ENCODE results near the gene CHL1.

The CHL1 gene

DNA sequence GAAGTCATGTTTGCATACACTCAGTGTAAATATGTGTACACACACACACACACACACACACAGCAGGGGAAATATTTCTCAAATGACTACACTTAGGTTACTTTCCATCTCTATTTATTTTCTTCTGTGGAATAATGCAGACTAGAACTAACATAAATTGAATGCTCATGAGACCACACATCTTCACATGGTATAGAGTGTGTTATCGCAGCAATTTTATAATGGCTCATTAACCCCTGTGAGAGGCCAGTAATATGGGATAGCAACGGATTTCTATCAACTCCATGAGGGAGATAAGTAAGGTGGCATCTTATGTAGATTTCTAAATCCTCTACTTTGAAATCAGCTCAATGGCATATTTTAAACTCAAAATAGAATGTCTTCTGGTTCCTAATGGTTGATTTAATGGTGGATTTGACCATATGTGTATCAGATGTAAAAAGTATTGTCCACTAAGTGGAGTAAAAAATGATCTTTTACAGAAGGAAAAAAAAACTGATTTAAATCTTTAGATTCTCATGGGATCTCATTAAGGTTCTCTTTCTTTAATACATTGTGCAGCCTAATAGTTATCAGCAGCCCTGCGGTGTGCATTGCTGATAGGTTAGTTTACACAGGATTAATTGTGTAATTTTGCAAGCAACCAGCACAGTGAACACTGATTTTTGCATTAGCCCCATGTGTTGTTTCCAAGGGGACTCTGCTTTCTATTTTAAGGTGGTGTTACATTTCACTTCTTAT, 32.0 kb downstream of the CHL1 start:
- no peak for DNase-seq

DNA sequence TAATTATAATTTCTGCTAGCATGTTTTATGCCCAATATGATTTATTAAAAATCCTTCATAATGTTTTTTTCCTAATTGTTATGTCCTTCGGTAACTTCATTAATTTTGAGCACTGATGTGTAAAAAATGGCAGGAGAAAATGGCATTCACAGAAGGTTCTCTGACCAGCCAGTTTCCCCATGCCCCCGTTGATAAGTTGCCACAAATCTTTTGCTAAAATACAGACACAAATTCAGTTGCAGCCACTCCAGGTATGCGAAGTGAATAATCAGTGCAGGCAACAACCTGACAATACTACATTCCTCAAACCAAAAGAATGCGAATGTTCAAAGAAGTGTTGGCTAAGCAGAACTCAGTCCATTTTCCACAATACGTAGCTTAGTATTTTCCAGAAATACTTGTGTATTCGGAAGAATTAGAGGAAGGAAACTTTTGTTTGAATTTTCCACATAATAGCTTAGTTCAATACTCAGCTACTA, 32.7 kb downstream of the CHL1 start:
- DNase-seq: no peak

DNA sequence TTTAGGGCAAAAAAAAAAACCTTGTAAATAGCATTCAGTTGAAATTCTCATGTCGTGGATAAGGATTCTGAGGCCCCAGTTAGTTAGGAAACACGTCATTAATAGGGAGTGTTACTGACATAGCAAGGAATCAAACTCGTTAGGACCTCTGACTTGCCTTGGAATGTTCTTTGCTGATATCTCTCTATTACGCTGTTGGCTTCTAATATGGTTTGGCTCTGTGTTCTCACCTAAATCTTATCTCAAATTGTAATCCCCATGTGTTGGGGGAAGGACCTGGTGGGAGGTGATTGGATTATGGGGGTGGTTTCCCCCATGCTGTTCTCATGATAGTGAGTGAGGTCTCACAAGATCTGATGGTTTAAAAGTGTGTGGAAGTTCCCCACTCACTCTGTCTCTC, 40.3 kb downstream of the CHL1 start:
- DNase-seq: no peak

DNA sequence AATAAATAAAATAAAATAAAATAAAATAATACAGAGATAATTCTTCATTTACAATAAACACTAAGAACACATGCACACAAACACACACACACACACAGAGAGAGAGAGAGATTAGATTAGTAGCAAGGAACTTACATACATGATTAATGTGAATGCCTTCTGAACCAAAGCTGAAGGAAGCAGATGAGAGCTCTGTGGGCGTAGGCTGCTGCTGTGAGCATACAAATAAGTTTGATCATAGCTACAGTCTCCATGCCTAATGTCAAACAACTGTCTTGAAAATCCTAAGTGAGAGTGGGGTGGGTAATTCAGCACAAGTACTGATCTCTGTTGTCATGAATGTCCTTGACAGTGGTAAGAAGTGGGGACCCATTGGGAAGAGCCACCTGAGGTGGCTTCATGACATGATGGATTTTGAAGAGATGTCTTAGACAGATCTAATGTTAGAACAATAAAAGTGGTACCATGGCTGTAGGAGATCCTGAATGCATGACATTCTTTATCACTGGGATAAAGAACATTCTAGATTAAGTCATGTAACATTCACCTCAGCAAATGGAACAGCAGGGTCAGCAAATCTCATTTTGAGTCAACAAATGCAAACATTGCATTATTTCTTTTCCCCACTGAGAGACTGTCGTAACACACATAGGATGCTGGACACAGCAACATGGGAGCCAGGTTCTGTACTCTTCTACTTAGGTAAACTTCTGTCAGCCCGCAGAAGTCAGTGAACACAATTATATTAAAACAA, 46.2 kb downstream of the CHL1 start:
- no peak for DNase-seq

DNA sequence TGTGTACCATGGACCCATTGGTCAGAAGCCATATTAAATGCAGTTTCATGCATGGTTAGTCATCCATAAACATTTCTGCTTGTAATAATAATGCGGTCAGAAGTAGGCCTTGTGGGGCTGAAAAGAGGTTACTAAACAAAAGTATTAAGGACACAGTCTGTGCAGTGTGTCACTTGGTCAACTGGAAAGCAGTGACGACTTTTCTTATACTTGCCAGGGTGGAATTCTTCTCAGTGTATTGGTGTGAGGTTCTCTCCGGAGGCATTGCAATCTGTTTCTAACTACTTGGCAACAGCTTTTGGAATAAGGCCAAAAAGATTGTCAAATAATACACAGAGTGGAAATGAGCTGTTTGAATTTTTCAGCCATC, 46.8 kb downstream of the CHL1 start:
- peak in 1 of 2 experiments; percentile 33 for DNase-seq

DNA sequence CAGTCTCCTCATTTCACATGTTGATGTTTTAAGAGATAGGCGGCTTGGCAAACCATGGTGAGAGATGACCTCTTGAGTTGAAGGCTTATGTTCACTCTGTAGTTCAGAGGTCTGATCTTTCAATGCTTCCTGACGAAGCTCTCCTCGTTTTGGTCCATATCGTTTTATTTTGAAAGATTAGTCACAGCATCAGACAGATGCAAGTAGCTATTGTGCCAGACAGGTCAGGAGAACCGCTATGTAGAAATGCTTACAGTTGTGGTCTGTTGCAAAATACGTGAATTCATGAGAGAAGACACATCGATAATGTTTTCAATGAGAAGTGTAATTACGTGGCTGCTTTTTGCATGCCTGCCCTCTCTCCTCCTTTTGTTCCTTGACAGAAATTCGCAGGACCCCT, 47.5 kb downstream of the CHL1 start:
- DNase-seq: no peak

DNA sequence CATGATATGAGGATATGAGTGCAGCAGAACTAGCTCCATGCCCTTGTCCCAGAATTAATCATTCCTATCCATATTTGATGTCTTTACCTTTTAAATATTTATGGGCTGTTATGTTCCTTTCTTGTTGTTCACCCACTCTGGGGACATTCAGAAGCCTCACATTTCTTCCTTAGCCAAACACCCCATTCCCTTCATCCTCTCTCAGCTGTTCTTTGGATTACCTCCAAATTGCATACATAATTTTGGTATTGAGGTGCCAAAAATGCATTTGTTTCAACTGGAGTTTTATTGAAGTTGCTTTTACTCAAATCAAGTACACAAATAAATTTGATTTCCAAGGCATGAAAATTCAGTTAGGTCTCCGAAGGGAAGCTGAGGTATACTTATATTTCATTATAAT, 51.4 kb downstream of the CHL1 start:
- no peak for DNase-seq

DNA sequence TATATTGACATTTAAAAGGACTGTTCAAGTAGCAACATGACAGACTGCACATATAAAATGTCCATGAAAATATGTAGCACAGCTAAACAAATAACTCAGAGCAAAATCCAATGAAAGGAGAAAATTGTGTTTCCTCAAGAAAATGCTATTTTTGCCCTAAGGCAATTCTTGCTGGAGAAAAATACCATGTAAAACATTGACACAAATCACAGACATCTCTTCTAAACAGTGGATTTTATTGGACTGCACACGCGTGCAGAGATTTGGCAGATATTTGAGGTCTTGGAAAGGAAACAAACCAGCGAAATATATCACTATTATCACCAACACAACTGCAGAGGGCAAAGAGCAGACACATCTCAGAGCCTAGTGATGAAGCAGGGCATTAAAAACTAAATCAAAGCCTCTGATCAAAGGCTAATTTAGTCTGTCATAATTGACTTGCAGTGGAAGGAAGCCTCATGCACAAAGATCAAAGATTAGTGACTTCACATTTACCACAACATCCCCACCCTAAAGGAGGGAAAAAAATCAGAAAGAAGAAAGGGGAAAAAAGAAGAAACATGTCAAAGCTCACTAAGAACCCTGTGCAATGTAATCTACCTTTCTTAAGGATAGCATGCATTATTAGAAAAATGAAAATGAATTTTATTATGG, 52.4 kb downstream of the CHL1 start:
- no peak for DNase-seq

DNA sequence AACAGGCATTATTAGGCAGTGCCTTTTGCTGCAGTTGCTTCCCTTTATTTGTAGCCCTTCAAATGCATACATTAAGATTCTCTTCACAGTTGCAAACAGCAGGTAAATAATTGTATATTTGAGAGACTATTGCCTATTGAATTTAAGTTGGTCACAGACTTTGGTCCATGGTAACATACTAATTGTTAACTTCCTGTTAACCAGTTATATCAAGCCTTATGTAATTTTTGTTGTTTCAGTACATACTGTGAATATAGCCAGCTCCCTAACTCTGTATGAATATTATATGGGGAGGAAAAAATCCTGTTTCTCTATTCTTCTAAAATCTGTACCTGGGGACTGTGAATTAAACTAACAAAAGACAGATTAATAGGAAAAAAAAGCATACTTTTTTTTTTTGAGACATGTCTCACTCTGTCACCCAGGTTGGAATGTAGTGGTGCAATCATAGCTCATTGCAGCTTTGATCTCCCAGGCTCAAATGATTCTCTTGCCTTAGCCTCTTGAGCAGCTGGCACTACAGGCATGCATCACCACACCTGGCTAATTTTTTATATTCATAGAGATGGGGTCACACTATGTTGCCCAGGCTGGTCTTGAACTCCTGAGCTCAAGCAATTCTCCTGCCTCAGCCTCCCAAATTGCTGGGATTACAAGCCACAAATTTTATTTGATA, 53.2 kb downstream of the CHL1 start:
- no peak for DNase-seq

DNA sequence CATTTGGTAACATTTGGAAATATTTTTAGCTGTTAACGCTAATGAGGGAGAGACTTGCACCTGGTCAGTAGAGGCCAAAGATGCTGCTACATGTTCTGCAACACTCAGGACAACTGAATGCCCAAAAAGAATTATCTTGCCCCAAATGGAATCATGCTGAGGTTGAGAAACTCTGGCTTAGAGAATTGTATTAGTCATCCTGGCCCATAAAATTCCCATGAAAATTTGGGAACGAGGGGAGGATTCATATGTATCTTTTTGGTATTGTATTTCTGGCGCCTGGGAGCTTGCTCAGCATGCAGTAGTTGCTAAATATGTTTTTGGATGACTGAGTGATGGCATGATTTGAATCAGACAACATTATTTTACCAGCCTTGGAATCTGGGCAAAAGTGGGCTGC, 59.9 kb downstream of the CHL1 start:
- DNase-seq: no peak

DNA sequence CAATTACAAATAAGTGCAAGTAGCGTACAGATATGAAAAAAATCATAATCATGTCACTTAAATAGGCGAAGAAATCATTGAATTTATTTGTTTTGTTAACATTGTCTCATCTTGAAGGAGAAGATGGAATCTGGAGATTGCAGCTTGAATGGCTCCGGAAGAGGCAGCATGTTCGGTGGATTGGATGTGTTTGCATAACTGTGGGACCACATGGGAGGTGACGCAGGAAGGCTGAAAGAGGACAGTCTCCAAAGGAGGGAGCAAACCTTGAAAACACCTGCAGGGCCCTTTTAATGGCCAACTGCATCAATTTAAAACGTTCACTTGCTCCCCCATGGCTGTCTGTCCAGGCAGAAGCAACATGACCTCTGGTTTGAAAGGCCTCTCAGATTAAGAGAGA, 61.3 kb downstream of the CHL1 start:
- DNase-seq: no peak

DNA sequence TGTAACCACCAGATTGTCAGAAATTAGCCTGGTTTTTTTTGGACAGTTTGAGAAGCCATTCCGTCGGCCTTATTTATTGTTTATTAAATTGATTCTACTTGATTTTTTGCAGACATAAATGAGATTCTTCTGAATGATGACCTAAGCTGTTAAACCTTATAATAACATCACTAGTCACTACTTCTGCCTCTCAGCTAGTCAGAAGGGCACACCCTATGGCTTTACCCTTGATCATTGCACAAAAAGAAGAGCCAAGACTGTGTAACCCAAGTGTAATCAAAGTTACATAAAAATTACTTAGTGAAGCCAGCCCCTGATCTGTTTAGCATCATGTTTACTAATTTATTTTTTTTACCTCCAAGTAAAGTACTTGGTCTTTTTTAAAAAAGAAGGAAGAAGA, 64.3 kb downstream of the CHL1 start:
- DNase-seq: no peak

DNA sequence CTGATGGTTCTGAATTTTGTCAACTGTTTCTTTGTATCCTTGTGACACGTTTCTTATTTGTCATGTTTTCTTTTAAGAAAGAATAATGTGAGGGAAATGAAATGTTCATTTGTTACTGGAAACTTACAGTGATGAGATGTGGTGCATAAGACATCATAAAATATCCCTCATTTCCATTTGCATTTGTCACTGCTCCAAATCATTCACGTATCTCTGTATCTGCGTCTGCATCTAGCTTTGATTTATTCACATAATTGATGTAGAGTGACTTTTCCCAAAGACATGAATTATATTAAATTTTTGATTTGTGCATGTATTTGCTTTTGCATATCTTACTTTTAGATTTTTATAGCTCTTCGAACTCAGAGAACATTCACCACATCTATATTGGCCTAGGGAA, 66.8 kb downstream of the CHL1 start:
- no peak for DNase-seq

DNA sequence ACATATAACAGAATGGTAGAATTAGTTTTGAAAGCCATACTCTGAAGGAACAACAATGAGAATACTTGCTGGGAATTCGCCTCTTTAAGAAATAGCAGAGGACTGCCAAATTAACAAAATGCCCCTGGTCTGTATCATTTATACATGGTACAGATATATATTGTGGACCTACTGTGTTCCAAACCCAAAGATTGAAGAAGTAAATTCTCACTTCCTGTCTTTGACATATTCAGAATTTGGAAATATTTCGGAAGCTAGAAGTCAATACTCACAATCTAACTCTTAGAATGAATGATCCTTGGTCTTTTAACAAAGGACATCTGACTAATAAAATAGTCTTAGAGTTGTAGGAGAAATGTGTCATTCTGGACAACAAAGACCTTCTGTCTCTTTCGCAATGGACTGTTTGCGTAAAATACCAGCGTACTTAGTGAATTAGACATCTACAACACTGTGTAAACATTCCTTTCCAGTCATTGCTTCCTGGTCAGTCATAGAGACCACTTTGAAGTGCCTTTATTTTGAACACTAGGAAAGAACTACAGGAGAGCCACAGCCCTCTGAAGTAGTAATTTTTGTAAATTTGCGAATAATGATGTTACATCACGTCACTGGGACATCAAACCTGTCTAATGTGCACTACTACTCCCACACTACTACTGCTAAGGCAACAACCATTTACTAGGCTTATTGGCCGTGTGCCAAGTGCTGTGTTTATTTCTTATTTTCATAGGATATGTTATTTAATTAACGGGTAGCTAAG, 68.0 kb downstream of the CHL1 start:
- peak in 1 of 2 experiments; percentile 2 for DNase-seq

DNA sequence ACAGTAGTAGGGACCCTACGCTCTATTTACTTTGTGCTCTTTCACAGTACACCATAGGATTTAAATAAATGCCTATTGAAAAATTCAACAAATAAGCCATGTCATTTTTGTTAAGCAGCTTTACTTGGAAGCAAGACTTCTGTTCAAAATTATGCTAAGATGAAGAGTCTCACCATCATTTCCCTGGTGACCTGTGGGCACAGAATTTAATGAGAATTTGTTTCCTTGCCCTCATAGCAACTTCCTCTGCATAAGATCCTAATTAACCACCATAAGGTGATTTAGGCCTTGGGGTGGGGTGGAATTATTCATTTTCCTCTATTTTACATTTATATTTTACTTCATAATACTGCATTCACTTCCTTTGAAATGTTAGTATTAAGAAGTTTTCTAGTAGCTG, 70.5 kb downstream of the CHL1 start:
- no peak for DNase-seq

DNA sequence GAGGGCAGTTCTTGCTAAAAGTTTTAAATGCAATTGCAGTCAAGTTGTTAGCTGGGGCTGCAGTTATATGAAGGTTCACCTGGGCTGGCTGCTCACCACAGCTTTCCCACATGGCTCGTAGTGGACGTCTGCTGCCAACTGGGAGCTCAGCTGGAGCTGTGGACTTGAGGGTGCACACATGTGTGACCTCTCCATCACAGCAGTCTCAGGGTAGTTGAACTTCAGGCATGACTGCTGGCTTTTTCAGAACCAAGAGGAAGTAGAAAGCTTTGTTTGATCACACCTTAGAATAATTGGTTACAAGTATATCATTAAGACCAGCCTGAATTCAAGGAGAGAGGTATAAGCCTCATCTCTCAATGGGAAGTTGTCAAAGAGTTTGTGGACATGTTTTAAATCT, 74.1 kb downstream of the CHL1 start:
- no peak for DNase-seq

DNA sequence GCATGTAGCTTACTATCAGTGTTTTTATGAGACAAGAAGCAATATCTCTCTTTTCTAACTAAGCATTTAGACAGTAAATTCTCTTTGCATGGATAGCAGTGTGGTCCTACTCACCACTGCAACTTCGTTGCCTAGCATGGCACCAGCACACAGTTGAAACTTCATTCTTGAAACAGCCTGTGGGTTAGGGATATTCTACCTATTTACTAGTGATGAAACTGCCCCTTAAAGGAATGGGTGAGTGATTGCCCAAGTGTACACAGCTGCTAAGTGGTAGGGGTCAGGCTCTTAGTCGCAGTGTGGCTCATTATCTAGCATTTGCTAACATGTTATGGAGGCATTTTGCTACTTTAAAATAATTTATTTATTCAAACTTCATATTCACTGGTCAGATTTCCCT, 78.4 kb downstream of the CHL1 start:
- DNase-seq: no peak

DNA sequence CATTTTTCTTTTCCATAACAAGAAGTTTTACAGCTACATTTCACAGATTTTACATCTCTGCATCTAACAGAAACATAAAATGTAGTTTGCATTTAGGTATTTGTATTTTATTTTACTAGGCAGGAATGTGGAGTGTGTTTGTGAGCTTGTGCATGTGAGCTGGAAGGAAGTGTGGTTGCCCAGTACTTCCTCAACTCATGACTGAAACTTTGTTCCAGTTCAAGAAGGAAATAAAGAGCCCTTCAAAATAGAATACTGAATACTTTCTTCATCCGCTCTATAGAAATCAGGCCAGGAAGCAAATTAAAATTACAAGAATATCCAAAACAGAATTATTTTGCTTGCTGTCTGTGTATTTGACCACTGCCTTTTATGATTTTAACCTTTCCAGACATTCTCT, 81.3 kb downstream of the CHL1 start:
- no peak for DNase-seq

DNA sequence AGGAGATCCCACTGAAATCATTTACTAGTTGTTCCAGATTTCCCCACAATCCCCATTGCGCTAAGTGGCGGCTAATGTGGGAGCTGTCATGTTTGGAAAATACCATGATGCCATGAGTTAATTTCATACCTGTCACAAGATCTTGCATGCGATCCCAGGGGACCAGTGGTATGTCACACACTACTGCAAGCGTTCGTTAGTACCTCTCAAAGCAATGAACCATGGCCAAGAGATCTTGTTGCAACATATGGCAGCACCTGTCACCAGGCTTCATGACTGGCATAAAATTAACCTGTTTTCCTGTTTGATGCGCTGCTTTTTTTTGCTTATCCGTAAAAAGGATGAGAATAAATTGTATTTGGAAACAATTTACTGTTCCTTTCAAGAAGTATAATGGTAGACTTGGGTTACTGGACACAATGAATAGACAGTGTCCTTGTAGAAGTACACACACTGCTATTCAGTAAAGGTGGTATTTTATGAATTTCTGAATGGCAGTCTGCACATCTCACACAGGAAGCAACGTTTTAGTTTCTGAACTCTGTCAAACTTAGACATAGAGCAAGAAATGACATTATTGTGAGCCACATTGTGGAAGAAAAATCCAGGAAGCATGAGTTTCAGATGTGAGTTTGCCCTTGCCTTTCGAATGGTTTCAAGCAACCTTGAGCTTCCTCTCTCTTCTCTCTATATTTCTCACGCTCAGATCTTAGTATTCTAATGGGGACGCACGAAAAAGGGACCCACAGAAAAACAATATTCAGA, 81.9 kb downstream of the CHL1 start:
- peak; percentile 10 to 62 for DNase-seq

DNA sequence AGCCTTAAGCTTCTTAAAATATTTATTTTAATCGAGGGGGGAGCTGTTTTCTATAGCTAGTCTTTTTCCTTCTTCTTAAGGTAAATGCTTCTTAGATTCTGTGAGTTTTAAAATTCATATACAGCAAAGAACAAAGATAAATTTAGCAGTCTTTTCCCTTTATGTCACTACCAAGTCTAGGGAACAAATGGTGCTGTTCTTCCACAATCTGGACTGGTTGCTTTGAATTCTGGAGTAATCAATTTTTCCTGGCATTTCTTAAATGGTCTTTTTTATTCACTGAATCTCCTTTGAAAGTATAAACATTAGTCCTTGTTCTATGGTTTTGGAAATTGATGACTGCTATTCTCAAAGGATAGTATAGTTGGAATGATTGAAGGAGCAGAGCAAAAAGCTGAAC, 82.8 kb downstream of the CHL1 start:
- DNase-seq: no peak

DNA sequence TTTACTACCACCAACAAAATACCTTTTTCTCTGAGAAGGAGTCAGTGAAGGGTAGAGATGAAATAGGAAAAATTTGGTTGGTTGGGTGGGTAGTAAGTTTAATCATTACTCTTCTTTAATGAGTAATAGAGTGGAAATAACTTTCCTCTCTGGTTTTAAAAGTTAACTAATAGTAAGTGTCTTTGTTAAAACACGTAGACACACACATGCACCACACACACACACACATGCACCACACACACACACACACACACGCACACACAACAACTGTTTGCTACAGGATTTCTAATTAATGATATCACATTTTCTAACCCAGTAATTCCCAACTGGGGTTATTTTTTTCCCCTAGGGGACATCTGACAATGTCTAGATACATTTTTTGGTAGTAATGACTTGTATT, 84.1 kb downstream of the CHL1 start:
- no peak for DNase-seq

DNA sequence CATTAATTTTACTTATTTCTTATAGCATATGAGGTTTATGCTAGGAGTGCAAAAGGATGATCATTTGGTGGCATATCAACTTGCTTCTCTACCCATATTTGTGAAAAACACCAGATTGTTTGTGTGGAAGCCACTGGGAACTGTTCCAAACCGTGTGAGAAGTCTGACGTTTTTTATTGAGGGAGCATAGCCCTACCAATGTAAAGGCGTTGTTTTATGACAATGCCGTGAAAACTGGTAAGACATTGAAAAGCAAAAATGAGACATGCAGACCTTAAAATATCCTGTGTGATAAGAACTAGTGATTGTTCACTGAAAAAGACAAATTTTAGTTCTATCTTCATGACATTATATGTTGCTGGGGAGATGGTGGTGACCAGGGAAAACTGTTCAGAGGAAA, 87.8 kb downstream of the CHL1 start:
- no peak for DNase-seq
